HG02798 (cell line): ENCODE results near the gene SIRT6.
"Not testable (repeated sequence)": the region's sequence is repeated elsewhere in the genome, so short reads cannot be mapped to it uniquely, and the experiment has no call there.

Source experiments
- ATAC-seq: cut with Tn5 transposase; IDR thresholded peaks from one replicate; pipeline ENCODE4 v1.9.1; 2021; ENCODE audit warnings: mild to moderate bottlenecking; ENCODE audit not compliant: unreplicated experiment, poor library complexity

Gene SIRT6

GRCh38 chr19:4182084-4182810, at the start of gene SIRT6, which contains the start of gene ANKRD24:
Gene SIRT6 (minus strand): TSS chr19:4182563. CDS start chr19:4182539, 24 bp downstream.
Gene ANKRD24 (plus strand): TSS chr19:4182689. CDS start chr19:4186426, 3,737 bp downstream.
- ATAC-seq, result peak; percentile 83

- not testable (repeated sequence) for ATAC-seq
Observed at GRCh38 chr19:4232139-4232538, 49.8 kb upstream of the SIRT6 start.

GRCh38 chr19:4231521-4231920, 49.2 kb upstream of the SIRT6 start:
- not testable (repeated sequence) for ATAC-seq

- ATAC-seq, result not testable (repeated sequence)
Observed at GRCh38 chr19:4230237-4230636, 47.9 kb upstream of the SIRT6 start.

- ATAC-seq, result peak; percentile 67
Observed at GRCh38 chr19:4229179-4229931, 47.0 kb upstream of the SIRT6 start, which contains the start of gene EBI3. Gene EBI3 (plus strand): TSS chr19:4229523. CDS start chr19:4229551, 28 bp downstream.

GRCh38 chr19:4228765-4229178, 46.4 kb upstream of the SIRT6 start:
- ATAC-seq, result no peak

GRCh38 chr19:4227771-4228170, 45.4 kb upstream of the SIRT6 start:
- no peak for ATAC-seq

GRCh38 chr19:4225885-4226284, 43.5 kb upstream of the SIRT6 start:
- no peak for ATAC-seq

- ATAC-seq, result no peak
Observed at GRCh38 chr19:4224470-4224869, 42.1 kb upstream of the SIRT6 start.

GRCh38 chr19:4220188-4220587, 37.8 kb upstream of the SIRT6 start:
- no peak for ATAC-seq

GRCh38 chr19:4218523-4218922, 36.2 kb upstream of the SIRT6 start:
- not testable (repeated sequence) for ATAC-seq

GRCh38 chr19:4217429-4218264, 35.3 kb upstream of the SIRT6 start:
- no peak for ATAC-seq

- ATAC-seq, result no peak
Observed at GRCh38 chr19:4216846-4217245, 34.5 kb upstream of the SIRT6 start.

GRCh38 chr19:4215807-4216206, 33.4 kb upstream of the SIRT6 start:
- ATAC-seq, result no peak

- no peak for ATAC-seq
Observed at GRCh38 chr19:4213116-4213515, 30.8 kb upstream of the SIRT6 start.

GRCh38 chr19:4210166-4210731, 27.9 kb upstream of the SIRT6 start:
- ATAC-seq, result no peak

- no peak for ATAC-seq
Observed at GRCh38 chr19:4208385-4209094, 26.2 kb upstream of the SIRT6 start.

- no peak for ATAC-seq
Observed at GRCh38 chr19:4206818-4207484, 24.6 kb upstream of the SIRT6 start.

GRCh38 chr19:4201798-4202197, 19.4 kb upstream of the SIRT6 start:
- no peak for ATAC-seq
